ENCODE data around the gene PRKACG. TPM values are rescaled to one million over a fixed set of nuclear protein-coding genes. Genes with fewer than 3 reads are reported as not detected.

PRKACG gene
- total and polyA plus RNA-seq, 2 experiments from 2014 or later = not detected

DNA sequence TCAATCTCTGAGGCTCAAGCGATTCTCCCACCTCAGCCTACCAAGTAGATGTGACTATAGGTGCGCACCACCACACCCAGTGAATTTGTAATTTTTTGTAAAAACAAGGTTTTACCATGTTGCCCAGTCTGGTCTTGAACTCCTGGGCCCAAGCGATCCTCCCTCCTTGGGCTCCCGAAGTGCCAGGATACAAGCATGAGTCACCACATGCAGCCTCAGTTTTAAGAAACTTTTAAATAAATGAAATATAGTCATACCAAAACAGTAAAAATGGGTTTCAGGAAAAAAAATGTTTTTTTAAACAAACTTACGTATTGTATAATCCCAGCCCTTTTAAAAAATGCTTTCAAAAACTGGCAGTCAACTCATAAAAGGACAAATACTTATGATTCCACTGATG lies 48.3 kb upstream of the PRKACG start (continued):
- TF ChIP-seq, protein P1, sequence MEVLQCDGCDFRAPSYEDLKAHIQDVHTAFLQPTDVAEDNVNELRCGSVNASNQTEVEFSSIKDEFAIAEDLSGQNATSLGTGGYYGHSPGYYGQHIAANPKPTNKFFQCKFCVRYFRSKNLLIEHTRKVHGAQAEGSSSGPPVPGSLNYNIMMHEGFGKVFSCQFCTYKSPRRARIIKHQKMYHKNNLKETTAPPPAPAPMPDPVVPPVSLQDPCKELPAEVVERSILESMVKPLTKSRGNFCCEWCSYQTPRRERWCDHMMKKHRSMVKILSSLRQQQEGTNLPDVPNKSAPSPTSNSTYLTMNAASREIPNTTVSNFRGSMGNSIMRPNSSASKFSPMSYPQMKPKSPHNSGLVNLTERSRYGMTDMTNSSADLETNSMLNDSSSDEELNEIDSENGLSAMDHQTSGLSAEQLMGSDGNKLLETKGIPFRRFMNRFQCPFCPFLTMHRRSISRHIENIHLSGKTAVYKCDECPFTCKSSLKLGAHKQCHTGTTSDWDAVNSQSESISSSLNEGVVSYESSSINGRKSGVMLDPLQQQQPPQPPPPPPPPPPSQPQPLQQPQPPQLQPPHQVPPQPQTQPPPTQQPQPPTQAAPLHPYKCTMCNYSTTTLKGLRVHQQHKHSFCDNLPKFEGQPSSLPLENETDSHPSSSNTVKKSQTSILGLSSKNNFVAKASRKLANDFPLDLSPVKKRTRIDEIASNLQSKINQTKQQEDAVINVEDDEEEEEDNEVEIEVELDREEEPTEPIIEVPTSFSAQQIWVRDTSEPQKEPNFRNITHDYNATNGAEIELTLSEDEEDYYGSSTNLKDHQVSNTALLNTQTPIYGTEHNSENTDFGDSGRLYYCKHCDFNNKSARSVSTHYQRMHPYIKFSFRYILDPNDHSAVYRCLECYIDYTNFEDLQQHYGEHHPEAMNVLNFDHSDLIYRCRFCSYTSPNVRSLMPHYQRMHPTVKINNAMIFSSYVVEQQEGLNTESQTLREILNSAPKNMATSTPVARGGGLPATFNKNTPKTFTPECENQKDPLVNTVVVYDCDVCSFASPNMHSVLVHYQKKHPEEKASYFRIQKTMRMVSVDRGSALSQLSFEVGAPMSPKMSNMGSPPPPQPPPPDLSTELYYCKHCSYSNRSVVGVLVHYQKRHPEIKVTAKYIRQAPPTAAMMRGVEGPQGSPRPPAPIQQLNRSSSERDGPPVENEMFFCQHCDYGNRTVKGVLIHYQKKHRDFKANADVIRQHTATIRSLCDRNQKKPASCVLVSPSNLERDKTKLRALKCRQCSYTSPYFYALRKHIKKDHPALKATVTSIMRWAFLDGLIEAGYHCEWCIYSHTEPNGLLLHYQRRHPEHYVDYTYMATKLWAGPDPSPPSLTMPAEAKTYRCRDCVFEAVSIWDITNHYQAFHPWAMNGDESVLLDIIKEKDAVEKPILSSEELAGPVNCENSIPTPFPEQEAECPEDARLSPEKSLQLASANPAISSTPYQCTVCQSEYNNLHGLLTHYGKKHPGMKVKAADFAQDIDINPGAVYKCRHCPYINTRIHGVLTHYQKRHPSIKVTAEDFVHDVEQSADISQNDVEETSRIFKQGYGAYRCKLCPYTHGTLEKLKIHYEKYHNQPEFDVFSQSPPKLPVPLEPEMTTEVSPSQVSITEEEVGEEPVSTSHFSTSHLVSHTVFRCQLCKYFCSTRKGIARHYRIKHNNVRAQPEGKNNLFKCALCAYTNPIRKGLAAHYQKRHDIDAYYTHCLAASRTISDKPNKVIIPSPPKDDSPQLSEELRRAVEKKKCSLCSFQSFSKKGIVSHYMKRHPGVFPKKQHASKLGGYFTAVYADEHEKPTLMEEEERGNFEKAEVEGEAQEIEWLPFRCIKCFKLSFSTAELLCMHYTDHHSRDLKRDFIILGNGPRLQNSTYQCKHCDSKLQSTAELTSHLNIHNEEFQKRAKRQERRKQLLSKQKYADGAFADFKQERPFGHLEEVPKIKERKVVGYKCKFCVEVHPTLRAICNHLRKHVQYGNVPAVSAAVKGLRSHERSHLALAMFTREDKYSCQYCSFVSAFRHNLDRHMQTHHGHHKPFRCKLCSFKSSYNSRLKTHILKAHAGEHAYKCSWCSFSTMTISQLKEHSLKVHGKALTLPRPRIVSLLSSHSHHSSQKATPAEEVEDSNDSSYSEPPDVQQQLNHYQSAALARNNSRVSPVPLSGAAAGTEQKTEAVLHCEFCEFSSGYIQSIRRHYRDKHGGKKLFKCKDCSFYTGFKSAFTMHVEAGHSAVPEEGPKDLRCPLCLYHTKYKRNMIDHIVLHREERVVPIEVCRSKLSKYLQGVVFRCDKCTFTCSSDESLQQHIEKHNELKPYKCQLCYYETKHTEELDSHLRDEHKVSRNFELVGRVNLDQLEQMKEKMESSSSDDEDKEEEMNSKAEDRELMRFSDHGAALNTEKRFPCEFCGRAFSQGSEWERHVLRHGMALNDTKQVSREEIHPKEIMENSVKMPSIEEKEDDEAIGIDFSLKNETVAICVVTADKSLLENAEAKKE (CRISPR knock-in tag; IDR thresholded peaks at IDR 0.05) = no peak

DNA sequence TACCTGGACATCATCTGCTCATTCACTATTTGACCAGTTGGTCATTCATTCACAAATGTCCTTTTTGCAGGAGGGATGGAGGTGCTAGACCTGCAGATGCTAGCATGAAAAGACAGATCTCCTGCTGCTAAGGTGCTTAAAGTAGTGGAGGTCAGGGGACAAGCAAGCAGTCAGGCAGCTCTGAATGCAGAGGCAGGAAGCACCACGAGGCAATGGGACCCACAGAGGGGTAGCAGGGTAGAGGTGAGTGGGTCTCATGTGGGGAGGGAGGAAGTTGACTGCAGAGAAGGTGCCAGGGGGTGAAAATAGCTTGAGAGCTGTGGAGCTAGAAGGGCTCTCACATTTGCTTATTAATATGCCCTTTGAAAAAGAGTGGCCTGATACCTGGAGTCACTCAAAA lies 46.9 kb upstream of the PRKACG start:
- Histone ChIP-seq H3K4me1 (ENCODE audit: insufficient read depth) (peaks cover 24% of the 10 kb centered on the region), H2AFZ (no peak overlapping the region), H3K27ac (ENCODE audit: low read depth) (peak overlapping the region; percentile 78; the same call in 1 of the 2 replicates), H3K4me2 (0 out of 2 replicates have a peak overlapping the region, but pooled peaks have one; percentile 43), H3K9me2 (ENCODE audit: insufficient read depth) (no peaks in the 10 kb centered on the region), H3K36me3 (ENCODE audit: insufficient read depth) (peaks cover 4% of the 10 kb centered on the region; the same call in 1 of the 2 replicates), H3K79me2 (replicated peaks; ENCODE audit: insufficient read depth) (peaks cover 12% of the 10 kb centered on the region; the same call in 1 of the 2 replicates), H3F3A (replicated peaks; ENCODE audit: low read depth) (0 out of 2 replicates have a peak, but pooled peaks cover 8% of the 10 kb centered on the region), H3K27me3 (ENCODE audit: insufficient read depth) (no peaks in the 10 kb centered on the region), H3K4me3 (no peak overlapping the region), H4K20me1 (replicated peaks; ENCODE audit: insufficient read depth) (no peaks in the 10 kb centered on the region)
- DNase-seq (ENCODE audit: low spot score) (peak; percentile 20), ATAC-seq (peak; percentile 64)
- Mint-ChIP-seq H3K4me1 (peaks cover 24% of the 10 kb centered on the region), H3K4me3 (no peak overlapping the region), H3K9me3 (no peaks in the 10 kb centered on the region), H3K27me3 (ENCODE audit: insufficient read depth, low read depth, poor library complexity) (peaks cover 4% of the 10 kb centered on the region), H3K36me3 (ENCODE audit: low read depth) (peaks cover 59% of the 10 kb centered on the region), H3K27ac (no peak overlapping the region; the same call in 1 of the 2 replicates)
- TF ChIP-seq, protein P1 (CRISPR knock-in tag; IDR thresholded peaks at IDR 0.05) = no peak
- no peak for TF ChIP-seq CTCF (conservative IDR thresholded peaks at IDR 0.05; ENCODE audit: low read depth in 2 of 2)
- TF ChIP-seq CREB1 (CRISPR knock-in tag; IDR thresholded peaks at IDR 0.05; ENCODE audit: low read depth) = no peak
- TF ChIP-seq ZNF331 (CRISPR knock-in tag; IDR thresholded peaks at IDR 0.05; ENCODE audit: low read depth) = no peak
- TF ChIP-seq EZH2phosphoT487 (IDR thresholded peaks at IDR 0.05; ENCODE audit: unreplicated experiment) = no peak
- TF ChIP-seq JUNB (IDR thresholded peaks at IDR 0.05; ENCODE audit: unreplicated experiment) = no peak
- TF ChIP-seq EZH2 (IDR thresholded peaks at IDR 0.05; ENCODE audit: low read depth, unreplicated experiment) = no peak
